K562 (cell line): Measurements from ENCODE around the gene ARHGEF4. TPM values are rescaled to one million over a fixed set of nuclear protein-coding genes. Genes with fewer than 3 reads are reported as not detected.

ENCODE experiments used
- CBX1 ChIP-seq: sonication (generic); IDR thresholded peaks from 2 replicates; pipeline ENCODE4 v1.6.1; 2016; ENCODE audit warnings: antibody characterized with exemption, low read depth, mild to moderate bottlenecking
- GABPA ChIP-seq: fragments of 200-800 bp; sonication (Bioruptor generic); conservative IDR thresholded peaks from 2 replicates; pipeline ENCODE4 v1.6.1; 2016; ENCODE audit warnings: low read depth, missing genetic modification characterization, missing compliant biosample characterization
- HNRNPLL ChIP-seq: fragments of 200-400 bp; formaldehyde crosslinking; IDR thresholded peaks from 2 replicates; pipeline ENCODE4 v1.6.1; 2017; ENCODE audit warnings: low read length, low read depth, mild to moderate bottlenecking; ENCODE audit not compliant: poor library complexity, severe bottlenecking
- NONO ChIP-seq, 2 experiments: fragments of 200-400 bp in 1 of 2; fragments of 450-650 bp in 1 of 2; formaldehyde crosslinking in 1 of 2; IDR thresholded peaks; 2 replicates each; pipeline ENCODE4 v1.6.1; 2017; ENCODE audit warnings: low read depth in 2 of 2, mild to moderate bottlenecking in 2 of 2, moderate library complexity in 2 of 2, low read length in 1 of 2
- RBFOX2 ChIP-seq: fragments of 200-400 bp; formaldehyde crosslinking; IDR thresholded peaks from 2 replicates; pipeline ENCODE4 v1.6.1; 2017; ENCODE audit warnings: low read depth, mild to moderate bottlenecking, low read length, moderate library complexity
- ZNF79 ChIP-seq: fragments of 250-450 bp; sonication (Bioruptor Pico); IDR thresholded peaks from 2 replicates; pipeline ENCODE4 v1.4.0; 2020; ENCODE audit warnings: low read depth, mild to moderate bottlenecking, moderate library complexity
- polyA plus RNA-seq, 8 experiments: library from polyadenylated mRNA; depleted of rRNA in 4 of 8; stranded (reverse) in 5 of 8; unstranded in 3 of 8; fragments of >200 nt; fragmentation: Nextera tagmentation in 2 of 8; fragmentation: Illumina TruSeq in 1 of 8; extraction: Ambion mirVana in 2 of 8; extraction: Trizol in 1 of 8; gene quantifications; 2 replicates each; pipeline versions ENCODE4 v1.2.1 to v1.2.3, GENCODE V29; 2011 to 2014; ENCODE audit warnings: inconsistent platforms in 1 of 8, missing spikeins in 1 of 8
- total RNA-seq, 7 experiments: library from RNA; depleted of rRNA in 6 of 7; stranded (reverse); fragments of >200 nt in 6 of 7; fragmentation: Illumina TruSeq in 2 of 7; extraction: Trizol in 2 of 7; gene quantifications; 2 replicates each; pipeline versions ENCODE4 v1.2.1 to v1.2.3, GENCODE V29; 2011 to 2021; ENCODE audit warnings: low replicate concordance in 1 of 7
- TF ChIP-seq, protein P1 (sequence below): fragments of 250-450 bp; sonication (Bioruptor Pico); IDR thresholded peaks from 2 replicates; pipeline ENCODE4 v1.5.0; 2021; ENCODE audit warnings: mild to moderate bottlenecking, moderate library complexity
- TF ChIP-seq, protein P2 (sequence below), 2 experiments: fragments of 450-650 bp; formaldehyde crosslinking in 1 of 2; IDR thresholded peaks; 2 replicates each; pipeline versions ENCODE4 v1.4.0 to v1.6.1; 2014 to 2020; ENCODE audit warnings: mild to moderate bottlenecking in 2 of 2, borderline replicate concordance in 1 of 2, low read depth in 1 of 2
- TF ChIP-seq, protein P3 (sequence below), 2 experiments: fragments of 450-650 bp in 1 of 2; IDR thresholded peaks; 2 replicates each; pipeline ENCODE4 v1.6.1; 2011 to 2017; ENCODE audit warnings: low read depth in 2 of 2, antibody characterized with exemption in 1 of 2, borderline replicate concordance in 1 of 2, low read length in 1 of 2, mild to moderate bottlenecking in 1 of 2, mixed read lengths in 1 of 2; ENCODE audit not compliant: control insufficient read depth in 1 of 2

ARHGEF4 gene
- total and polyA plus RNA-seq, 9 of the 15 experiments (the other 6 are each of a cell fraction or from before 2014, with no cell fraction given): not detected

DNA sequence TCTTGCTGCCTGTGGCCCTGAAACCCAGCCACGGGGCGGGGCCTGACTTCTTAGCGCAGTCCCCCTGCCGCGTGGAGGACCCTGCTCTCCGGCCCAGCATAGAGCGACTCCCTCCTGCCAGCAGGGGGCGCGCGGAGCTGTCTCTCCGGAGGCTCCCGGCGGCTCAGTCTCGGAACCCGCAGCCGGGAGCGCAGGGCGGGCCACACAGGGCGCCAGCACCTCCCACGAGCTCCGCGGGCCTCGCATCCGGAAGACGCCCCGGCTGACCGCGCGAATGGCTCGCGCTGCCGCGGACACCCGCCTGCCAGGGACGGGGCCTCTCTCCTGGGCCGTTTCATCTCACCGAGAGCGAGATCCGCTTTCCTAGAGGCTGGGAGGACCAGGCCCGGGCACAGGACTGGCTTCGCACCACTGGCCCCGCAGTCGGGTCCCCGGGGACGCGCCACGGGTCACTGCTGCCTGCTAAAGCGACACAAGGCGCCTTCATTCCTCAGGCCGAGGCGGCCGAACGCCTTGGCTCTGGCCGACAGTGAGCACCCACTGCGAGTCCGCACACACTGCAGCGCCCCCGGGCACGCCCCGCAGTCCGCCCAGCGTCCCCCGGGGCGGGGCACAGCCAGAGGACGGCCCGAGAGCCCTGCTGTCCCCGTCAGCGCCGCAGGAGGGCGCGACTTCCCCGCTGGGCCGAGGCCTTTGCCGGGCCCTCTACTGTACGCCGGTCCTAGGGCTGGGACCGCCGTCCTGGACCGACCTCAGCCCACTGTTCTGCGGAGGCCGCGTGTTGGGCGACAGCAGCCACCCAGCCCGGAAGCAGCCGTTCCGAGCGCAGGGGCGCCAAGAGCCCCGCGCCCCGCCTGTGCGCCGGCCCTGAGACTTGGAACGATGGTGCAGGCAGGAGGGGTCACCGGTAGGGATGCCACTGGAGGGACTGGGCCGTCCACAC lies 39.0 kb upstream of the ARHGEF4 start (continued):
- TF ChIP-seq, protein P1, sequence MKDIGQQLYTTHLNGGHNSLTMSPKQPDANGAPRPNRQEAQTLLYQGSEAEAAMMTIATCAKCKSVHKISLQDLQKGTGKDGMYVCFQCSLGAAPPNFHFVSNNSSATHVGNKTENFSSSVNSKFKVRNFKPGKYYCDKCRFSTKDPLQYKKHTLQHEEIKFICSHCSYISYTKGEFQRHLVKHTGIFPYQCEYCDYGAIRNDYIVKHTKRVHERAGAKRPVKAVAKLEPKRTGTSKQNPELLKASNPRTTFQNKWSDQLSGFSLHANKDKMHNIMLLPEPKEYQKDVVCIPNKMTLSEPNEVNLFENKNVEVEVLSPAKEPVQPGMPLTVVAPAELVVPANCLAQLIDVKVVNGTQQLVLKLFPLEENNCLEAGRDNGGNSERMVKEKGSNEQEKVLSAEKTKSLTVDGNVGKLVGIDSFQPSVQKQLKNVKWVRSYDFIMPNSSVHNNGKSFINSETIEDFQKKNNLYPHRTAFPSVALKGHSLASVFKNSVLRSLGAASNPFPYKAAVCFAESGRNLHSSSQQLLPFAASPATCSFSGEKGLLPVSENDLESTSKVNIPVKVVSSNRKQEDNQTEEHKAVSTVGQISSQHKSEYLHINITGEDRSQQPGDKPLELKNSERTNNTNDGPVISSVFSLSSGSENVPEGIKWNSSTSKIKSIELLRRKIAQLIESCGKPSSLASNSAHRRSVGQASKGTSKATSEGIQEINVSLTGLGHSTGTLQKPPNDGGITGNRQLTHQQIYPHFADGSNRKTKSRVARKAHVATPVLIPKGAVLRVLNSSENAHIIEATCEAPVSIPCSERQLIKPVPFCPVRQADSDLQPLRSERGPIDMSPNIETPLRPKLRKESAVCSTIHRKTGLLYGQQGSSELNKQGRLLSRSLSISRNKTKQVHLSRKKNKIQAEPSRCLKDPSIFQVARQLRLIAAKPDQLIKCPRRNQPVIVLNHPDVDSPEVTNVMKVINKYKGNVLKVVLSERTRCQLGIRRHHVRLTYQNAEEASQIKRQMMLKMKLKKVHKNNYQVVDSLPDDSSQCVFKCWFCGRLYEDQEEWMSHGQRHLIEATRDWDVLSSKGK (CRISPR knock-in tag): no peak
- TF ChIP-seq, protein P2, sequence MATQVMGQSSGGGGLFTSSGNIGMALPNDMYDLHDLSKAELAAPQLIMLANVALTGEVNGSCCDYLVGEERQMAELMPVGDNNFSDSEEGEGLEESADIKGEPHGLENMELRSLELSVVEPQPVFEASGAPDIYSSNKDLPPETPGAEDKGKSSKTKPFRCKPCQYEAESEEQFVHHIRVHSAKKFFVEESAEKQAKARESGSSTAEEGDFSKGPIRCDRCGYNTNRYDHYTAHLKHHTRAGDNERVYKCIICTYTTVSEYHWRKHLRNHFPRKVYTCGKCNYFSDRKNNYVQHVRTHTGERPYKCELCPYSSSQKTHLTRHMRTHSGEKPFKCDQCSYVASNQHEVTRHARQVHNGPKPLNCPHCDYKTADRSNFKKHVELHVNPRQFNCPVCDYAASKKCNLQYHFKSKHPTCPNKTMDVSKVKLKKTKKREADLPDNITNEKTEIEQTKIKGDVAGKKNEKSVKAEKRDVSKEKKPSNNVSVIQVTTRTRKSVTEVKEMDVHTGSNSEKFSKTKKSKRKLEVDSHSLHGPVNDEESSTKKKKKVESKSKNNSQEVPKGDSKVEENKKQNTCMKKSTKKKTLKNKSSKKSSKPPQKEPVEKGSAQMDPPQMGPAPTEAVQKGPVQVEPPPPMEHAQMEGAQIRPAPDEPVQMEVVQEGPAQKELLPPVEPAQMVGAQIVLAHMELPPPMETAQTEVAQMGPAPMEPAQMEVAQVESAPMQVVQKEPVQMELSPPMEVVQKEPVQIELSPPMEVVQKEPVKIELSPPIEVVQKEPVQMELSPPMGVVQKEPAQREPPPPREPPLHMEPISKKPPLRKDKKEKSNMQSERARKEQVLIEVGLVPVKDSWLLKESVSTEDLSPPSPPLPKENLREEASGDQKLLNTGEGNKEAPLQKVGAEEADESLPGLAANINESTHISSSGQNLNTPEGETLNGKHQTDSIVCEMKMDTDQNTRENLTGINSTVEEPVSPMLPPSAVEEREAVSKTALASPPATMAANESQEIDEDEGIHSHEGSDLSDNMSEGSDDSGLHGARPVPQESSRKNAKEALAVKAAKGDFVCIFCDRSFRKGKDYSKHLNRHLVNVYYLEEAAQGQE (IDR thresholded peaks at IDR 0.05; ENCODE audit: borderline replicate concordance): peak; percentile 53
- TF ChIP-seq, protein P2 (CRISPR knock-in tag; IDR thresholded peaks at IDR 0.05; ENCODE audit: low read depth): peak; percentile 60; the same call in 1 of the 2 replicates
- peak; percentile 15; the same call in 1 of the 2 replicates for TF ChIP-seq CBX1
- peak in 1 of 2 experiments; percentile 77; a peak in 2 of 4 replicates for TF ChIP-seq NONO (IDR thresholded peaks at IDR 0.05; ENCODE audit: low read depth in 2 of 2, low read length in 1 of 2)
- no peak for TF ChIP-seq ZNF79 (CRISPR knock-in tag)
- peak; percentile 77 for TF ChIP-seq RBFOX2
- TF ChIP-seq, protein P3, sequence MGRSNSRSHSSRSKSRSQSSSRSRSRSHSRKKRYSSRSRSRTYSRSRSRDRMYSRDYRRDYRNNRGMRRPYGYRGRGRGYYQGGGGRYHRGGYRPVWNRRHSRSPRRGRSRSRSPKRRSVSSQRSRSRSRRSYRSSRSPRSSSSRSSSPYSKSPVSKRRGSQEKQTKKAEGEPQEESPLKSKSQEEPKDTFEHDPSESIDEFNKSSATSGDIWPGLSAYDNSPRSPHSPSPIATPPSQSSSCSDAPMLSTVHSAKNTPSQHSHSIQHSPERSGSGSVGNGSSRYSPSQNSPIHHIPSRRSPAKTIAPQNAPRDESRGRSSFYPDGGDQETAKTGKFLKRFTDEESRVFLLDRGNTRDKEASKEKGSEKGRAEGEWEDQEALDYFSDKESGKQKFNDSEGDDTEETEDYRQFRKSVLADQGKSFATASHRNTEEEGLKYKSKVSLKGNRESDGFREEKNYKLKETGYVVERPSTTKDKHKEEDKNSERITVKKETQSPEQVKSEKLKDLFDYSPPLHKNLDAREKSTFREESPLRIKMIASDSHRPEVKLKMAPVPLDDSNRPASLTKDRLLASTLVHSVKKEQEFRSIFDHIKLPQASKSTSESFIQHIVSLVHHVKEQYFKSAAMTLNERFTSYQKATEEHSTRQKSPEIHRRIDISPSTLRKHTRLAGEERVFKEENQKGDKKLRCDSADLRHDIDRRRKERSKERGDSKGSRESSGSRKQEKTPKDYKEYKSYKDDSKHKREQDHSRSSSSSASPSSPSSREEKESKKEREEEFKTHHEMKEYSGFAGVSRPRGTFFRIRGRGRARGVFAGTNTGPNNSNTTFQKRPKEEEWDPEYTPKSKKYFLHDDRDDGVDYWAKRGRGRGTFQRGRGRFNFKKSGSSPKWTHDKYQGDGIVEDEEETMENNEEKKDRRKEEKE (IDR thresholded peaks at IDR 0.05; ENCODE audit: borderline replicate concordance in 1 of 2, control insufficient read depth in 1 of 2, low read depth in 2 of 2, low read length in 1 of 2): no peak
- peak; percentile 42; the same call in 1 of the 2 replicates for TF ChIP-seq GABPA (tag)
- no peak for TF ChIP-seq HNRNPLL
